GM19452 (cell line): ENCODE data around the gene CMIP.
"Not testable (repeated sequence)": the region's sequence is repeated elsewhere in the genome, so short reads cannot be mapped to it uniquely, and the experiment has no call there.

ENCODE experiments used
- ATAC-seq: cut with Tn5 transposase; IDR thresholded peaks from one replicate; pipeline ENCODE4 v1.9.1; 2021; ENCODE audit not compliant: unreplicated experiment

Gene CMIP

DNA sequence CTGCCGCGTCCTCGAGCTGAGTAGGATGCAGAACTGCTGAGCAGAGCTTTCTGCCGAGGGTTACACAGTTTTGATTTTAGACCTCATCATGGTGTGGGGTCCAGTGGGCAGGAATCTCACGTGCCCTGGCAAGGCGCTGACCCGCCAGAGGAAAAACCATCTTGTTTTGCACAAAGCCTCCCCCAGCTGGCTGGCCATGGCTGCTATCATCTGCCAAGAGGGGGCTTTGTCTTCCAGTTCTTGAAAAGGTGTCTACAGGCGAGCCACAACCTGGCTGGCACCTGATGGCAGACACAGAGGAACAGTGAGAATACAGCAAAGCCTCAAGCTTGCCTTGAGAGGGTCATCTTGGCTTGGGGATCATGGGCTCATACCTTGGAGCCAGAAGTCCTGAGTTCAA is 118.3 kb downstream of the CMIP start:
- no peak for ATAC-seq

DNA sequence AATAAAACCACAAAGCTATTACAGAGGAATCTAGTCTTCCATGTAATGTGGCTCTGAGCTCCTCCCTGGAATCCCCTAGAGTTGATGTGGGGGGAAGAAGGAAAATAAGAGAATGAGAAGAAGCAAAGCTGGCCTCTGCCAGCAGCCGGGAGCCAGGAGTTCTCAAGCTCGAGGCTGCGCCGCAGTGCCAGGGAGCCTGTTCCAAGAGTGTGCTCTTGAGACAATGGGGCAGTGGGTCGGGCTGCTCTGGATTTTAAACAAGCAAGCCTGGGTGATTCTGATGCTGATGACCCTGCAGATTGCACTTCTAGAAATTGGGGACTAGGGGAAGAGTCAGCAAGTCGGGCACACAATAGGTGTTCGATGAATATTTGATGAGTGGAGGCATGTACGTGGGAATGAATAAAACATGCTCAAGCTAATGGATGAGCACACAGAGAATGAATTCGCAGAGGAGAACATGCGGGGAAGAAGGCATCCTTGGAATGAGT is 119.9 kb downstream of the CMIP start:
- no peak for ATAC-seq

DNA sequence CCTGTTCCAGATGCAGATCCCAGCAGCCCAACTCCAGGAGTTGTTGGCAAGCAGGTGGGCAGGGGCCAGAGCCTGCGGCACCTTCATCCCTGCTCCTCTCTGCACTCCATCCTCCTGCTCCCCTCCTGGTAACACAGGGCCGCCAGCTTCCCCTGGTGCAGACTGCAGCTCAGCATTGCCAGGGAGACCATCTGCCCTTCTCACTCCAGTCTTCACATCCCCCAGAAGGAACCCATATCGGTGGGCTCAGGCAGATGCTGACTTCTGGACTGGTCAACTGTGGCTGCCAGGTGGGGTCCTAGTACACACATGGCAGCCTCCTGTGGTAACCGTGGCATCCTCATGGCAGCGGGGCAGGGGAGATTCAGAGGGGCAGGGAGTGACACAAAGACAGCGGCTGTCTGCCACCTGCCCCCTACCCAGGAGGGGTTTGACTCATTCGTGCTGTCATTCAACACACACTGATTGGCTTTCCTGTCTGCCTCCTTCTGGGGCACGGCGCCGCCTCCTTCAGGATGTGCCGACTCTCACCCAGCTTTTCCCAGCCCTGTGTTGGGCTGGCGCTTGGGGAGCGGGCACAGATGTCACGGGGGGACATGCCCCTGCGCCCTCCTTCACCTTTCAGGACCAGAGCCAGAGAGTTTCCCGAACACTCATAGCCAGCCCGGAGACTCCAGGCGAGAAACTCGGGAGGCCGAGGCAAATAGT is 120.9 kb downstream of the CMIP start:
- ATAC-seq: no peak

DNA sequence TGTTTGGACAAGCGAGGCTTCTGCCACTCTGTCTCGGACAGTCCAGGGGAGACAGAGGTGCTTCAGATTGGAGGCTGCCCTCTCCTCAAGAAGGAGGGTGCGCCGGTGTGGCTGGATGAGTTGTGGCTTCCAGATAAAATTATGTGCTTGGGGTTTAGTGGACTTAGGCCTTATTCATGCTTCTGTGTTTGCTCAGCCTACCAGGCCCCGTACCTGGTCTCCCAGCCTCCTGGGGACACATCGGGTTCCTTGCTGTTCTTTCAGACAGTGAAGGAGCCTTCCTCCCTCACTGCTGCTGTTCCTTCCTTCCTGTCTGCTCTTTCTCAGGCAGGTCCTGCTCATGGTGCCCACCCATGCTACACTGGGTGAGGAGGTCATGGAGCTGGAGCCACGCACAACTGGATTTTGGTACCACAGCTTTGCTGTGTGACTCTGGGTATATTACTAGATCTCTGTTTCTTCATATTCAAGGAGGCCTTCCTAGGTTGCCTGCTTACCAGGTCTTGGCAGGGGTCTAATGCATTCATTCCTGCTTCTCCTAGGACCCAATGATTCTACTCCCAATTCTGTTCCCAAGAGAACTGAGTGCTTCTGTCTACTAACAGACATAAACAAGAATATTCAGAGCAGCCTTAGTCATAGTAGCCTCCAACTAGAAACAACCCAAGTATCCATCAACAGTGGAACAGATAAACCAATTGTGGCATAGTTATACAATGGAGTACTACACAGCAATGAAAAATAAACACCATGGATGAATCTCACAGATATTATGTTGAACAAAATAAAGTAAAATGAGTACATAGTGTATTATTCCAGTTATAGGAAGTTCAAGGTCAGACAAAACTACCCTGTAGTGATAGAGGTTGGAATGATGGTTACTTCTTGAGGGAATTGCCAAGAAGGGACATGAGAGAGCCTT is 121.7 kb downstream of the CMIP start:
- ATAC-seq: no peak

DNA sequence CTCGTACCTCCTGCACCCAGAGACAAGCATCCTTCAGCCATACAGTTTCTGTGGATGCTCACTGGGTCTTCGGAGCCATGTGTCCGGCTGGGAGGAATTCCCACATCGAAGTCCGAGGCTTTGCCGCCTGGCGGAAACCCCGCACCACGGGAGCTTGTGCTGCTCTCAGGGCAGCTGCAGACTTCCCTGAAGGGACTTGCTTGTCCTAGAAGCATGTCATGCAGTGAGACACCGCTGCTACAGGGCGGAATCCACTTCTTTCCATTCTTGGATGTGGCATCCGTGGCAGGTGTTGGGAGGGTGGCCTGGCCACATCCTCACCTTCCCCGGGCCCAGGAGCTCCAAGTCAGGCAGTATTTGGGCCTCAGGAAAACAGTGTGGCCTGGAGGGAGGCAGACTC is 122.5 kb downstream of the CMIP start:
- no peak for ATAC-seq

DNA sequence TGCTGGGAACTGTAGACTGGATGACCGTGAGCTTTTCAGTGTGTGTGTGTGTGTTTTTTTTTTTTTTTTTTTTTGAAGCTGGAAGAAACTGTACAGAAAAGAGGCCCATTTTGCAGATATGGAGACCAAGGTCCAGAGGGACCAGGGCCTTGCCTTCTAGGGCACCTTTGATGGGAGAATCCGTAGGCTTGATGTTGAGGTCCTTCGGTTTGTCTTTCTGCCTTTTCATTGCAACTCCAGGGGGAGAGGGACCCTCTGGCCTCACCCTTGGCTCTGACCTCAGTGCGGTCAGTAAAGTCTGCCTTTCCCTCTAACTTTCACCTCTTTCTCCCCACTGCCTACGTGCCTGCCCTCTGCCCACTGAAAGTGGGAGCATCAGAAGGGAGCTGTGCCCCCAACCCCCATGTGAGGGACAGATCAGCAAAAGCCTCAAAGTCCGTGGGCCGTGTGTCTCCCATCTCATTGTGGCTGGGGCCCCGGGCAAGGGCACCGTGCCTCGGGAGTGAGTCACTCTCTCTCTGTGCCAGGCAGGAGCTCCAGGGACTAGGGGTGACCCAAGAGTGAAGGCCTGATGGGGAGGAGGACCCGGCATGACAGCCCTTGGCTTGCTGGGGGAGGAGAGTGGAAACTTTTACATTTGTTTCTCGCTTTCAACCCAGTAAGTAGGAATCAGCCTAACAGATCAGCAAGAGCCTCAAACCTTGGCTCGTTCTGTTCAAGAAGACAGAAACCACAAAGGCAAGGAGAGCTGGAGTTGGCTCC is 123.6 kb downstream of the CMIP start:
- ATAC-seq: no peak

DNA sequence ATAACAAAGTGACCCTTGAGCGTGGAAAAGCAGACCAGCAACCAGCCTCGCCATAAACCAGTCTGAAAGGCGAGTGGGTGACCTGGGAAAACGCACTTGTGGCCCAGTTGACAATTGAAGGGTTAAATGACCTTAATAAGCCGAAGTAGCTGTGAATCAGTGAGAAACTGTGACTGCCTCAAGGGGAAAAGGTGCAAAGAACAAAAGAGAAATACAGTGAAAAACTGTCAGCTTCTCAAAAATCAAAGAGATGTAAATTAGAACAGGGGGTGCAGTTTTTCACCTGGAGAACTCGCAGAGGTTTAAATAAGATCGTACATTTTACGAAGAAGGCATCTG is 124.1 kb downstream of the CMIP start:
- ATAC-seq: no peak

DNA sequence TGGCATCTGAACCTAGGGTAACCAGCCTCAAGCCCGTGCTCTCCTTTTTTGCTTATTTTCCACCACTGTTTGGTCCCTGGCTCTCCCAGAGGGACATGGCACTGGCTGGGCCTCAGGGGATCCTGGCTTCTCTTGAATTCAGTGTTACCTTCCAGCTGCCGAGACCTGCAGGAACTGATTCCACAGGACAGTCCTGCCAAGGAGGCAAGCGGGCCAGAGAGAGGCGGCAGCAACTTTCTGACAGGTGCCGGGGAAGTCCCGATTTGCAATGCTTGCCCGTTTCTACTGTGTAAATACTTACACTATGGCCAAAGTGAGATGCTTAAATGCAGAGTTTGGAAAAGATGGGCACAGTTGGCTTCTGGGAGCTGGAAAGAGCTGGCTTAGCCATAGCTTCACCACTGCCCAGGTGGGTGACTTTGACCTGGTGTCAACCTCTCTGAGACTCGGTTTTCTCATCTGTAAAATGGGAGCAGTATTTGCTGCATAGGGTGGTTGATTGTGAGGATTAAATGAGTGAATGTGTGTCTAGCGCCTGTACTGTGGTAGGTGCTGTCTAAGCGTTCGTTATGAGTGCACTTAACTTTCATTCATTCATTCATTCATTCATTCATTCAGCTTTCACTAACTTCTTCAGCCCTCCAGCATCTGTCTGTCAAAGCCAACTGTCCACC is 124.9 kb downstream of the CMIP start:
- no peak for ATAC-seq

DNA sequence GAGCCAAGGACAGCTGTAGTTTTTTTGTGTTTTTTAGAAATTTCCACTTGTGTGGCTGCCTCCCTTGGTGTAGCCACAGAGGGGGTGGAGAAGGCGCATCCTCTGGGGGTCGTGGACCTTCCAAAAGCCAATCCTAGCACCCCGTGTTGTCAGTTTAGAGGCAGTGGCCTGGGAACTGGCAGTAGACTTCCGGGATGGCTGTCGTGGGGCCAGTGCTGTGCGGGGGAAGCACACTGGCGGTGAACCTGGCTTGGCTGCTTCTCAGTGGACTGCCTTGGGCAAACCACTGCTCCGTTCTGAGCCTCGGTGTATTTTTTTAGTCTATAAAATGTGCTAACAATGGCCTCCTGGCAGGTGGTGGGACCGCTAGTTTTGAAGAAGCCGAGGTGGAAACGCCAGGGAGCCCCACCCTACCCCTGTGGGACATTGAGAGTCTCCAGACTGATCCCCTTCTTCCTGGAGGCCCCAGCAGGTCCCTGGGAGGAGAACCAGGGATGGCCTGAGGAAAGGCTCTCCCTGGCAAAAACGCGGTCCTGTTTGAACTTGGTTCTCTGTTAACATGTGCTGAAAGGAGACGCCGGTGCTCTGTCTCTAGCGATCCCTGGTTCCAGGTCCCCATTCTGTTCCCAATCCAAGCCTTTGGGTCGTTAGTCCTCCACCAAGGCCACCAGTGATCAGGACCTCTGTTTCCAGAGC is 125.7 kb downstream of the CMIP start:
- no peak for ATAC-seq

DNA sequence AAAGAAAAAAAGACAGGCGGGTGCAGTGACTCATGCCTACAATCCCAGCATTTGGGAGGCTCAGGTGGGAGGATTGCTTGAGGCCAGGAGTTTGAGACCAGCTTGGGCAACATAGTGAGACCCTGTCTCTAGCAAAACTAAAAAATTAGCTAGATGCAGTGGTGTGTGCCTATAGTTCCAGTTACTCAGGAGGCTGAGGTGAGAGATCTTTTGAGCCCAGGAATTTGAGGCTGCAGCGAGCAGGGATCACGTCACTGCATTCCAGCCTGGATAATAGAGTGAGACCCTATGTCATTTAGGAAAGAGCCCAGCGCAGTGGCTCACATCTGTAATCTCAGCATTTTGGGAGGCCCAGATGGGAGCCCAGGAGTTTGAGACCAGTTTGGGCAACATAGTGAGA is 126.6 kb downstream of the CMIP start:
- ATAC-seq: no peak

DNA sequence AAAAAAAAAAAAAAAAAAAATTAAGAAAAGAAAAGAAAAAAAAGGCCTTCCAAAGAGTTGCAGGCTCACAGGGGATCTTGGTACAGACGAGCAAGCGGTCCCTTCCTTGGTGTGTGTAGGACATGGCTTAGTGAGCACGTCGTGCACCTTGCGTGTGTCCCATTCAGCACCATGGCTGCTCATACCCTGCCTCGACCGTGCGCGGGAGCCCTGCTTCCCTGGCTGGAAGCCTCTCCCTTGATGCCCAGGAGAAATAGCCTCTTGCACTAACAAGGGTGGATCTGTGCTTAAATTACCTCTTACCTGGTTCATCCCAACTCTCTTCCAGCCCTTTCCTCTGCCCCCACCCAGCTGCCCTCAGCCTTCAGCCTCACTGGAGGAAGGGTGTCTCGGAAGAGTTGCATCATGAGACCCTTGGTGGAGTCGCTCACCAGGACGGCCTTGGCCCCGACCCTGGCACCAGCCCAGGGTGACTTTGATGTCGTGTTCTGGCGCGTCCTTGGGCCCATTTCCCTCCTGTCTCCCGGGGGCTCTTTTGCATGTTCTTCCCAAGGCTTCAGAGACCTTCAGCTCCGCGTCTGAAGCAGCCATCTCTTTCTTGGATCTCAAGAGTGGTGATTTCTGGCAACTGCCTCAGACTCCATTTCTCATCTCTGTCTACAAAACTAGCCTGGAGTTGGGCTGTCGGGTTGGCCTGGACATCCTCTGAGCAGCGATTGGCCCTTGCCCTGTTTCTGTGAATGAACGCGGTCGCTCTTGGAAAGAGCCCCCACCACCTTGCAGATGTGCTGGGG is 127.2 kb downstream of the CMIP start:
- ATAC-seq: no peak

DNA sequence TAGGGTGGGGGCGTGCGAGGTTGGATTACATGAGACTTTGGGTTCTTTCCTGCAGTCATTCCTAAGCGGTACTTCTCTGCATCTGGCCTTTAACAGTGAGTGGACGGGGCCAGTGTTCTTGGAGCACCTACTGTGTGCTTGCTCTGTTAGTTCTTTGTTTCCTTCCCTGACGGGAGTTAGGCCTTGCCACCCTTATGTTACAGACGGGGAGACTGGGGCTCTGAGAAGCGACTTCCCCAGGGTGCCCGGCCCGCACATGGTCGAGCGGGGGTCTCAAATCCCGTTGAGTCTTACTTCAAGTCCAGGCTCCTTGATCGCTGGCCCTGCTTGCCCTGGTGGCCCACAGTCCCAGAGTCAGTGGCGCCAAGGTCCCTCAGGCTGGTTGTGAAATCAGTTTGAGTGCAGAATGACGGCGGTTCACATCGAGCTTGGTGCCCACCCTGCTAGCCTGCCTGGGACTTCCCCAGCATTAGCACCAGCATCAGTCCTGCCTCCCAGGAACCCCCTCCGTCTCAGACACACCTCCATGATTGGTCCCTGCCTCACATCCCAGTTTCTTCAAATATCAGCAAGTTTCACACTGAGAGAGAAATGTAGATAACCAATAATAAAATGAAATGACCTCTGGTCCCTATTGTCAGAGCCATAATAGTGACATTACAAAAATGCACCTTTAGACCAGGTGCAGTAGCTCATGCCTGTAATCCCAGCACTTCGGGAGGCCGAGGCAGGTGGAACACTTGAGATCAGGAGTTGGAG is 128.0 kb downstream of the CMIP start:
- no peak for ATAC-seq

DNA sequence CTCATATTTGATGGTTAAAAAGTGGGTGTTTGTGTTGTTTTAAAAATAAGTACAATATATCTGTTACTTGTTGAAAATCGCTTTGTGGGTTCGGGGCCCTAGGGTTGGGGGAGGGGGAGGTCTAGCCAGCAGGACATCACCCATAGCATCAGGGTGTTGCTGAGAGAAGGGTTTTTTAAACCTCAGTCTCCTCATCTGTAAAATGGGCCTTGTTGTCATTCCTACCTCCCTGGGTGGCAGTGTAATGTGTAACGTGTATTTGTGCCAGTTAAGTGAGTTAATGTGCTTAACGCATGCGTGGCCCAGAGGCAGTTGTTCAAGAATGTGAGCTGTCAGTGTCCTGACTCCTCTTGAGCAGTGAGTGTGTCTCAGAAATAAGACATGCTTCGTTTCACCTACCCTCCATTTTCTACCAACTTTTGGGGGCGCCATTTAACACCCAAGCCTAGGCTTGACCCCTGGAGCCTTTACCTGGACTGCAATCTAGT is 129.0 kb downstream of the CMIP start:
- no peak for ATAC-seq

DNA sequence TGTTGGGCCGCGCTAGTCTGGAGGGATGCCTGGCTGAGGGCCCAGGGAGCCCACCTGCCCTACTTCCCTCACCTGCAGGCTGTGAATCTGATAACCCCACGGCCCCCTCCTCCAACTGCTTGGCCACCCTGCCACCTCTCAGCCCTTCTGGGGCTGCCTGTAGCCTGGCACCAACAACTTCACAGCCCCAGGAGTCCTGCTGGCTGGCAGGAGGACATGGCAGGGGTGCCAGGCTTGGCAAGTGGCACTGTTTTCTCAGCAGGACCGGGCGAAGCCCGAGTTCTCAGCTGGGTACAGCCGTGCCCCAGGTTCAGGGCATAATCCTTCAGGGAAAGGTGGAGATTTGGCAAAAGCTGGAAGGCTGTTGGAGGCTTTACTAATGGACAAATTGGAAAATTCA is 129.6 kb downstream of the CMIP start:
- ATAC-seq: no peak

DNA sequence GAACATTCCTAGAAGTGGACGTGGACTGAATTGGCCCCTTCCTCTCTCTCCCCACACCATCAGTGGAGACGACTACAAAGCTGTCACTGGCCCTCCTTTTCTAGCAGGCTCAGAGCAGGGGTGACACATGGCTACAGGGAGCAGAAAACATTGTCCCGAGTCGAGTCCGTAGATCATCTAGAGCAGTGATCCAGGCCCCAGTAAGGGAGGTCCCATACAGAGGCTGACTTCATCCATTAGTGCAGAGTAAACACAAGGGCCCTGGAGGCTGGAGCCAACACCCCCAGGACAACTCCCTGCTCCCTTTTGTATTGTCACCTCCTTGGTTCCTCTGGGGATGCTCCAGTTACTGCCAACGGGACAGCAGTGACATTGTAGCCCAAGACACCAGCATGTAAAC is 130.7 kb downstream of the CMIP start:
- no peak for ATAC-seq

DNA sequence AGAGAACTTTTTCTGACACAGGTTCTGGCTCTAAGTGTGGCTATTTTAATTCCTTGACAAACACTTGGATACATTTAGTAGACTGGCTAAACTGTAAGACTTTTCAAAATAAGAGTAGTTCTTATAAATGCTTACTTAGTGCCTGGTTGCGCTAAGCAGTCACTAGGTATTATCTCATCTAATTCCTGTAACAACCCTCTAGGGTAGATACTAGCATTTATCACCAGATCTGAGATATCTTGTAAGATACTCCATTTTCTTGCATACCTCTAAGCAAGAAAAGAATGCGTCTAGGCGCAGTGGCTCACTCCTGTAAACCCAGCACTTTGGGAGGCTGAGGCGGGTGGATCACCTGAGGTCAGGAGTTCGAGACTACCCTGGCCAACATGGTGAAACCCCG is 131.2 kb downstream of the CMIP start:
- ATAC-seq: no peak

DNA sequence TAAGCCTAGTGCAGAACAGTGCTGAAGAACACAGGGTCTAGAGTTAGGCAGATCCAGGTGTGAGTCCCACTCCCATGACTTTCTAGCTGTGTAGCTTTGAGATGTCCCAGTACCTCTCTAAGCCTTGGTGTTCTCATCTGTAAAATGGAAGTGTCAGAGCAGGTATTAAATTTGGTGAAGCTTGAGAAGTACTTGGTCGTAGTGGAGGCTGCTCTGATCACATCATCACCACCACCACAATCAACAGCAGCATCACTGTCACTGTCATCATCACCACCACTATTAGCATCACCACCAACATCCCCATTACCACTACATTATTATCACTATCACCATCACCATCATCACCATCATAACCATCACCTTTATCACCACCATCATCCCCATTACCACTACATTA is 132.1 kb downstream of the CMIP start:
- no peak for ATAC-seq

DNA sequence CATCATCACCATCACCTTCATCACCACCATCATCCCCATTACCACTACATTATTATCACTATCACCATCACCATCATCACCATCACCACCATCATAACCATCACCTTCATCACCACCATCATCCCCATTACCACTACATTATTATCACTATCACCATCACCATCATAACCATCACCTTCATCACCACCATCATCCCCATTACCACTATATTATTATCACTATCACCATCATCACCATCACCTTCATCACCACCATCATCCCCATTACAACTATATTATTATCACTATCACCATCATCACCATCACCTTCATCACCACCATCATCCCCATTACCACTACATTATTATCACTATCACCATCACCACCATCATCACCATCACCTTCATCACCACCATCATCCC is 132.7 kb downstream of the CMIP start:
- ATAC-seq: not testable (repeated sequence)

DNA sequence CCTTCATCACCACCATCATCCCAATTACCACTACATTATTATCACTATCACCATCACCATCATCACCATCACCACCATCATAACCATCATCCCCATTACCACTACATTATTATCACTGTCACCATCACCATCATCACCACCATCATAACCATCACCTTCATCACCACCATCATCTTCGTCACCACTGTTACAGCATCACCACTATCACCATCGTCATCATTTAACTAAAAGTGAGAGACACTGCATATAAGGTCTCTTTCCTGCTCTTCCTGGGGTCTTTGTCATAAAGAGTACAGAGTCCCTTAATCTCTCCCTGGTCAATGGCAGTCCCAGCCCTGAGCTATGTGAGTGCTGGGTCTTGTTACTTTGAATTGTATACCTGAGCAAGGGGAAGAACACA is 133.5 kb downstream of the CMIP start:
- ATAC-seq: no peak
